ENCODE measurements around the gene KRT26.

KRT26 gene

GRCh38 chr17:40796846-40797245 is 24.8 kb upstream of the KRT26 start:
- in situ Hi-C loops (cut with HindIII; ENCODE audit: low sequenced_read_pairs): no loop called here
- TF ChIP-seq CTCF (IDR thresholded peaks at IDR 0.05; ENCODE audit: low read depth, low read length): no peak
- H3K4me3 ChIP-seq (ENCODE audit: low read depth, low read length): no peak overlapping the region

GRCh38 chr17:40795019-40795667 is 23.1 kb upstream of the KRT26 start:
- no peak for TF ChIP-seq CTCF (IDR thresholded peaks at IDR 0.05; ENCODE audit: low read depth, low read length)
- H3K4me3 ChIP-seq (ENCODE audit: low read depth, low read length): no peak overlapping the region
- in situ Hi-C loops (cut with HindIII; ENCODE audit: low sequenced_read_pairs): no loop called here

More at GRCh38 chr17:40796846-40797245, 24.8 kb upstream of the KRT26 start:
- no peak for DNase-seq (ENCODE audit: low read depth, low spot score)

GRCh38 chr17:40794466-40794865 is 22.5 kb upstream of the KRT26 start:
- in situ Hi-C loops (cut with HindIII; ENCODE audit: low sequenced_read_pairs): no loop called here
- TF ChIP-seq CTCF (IDR thresholded peaks at IDR 0.05; ENCODE audit: low read depth, low read length): no peak
- no peak for DNase-seq (ENCODE audit: low read depth, low spot score)
- no peak overlapping the region for H3K4me3 ChIP-seq (ENCODE audit: low read depth, low read length)

More at GRCh38 chr17:40795019-40795667, 23.1 kb upstream of the KRT26 start:
- no peak for DNase-seq (ENCODE audit: low read depth, low spot score)

- no peak for DNase-seq (ENCODE audit: low read depth, low spot score)
- H3K4me3 ChIP-seq (ENCODE audit: low read depth, low read length): no peak overlapping the region
- in situ Hi-C loops (cut with HindIII; ENCODE audit: low sequenced_read_pairs): no loop called here
- TF ChIP-seq CTCF (IDR thresholded peaks at IDR 0.05; ENCODE audit: low read depth, low read length): no peak
Observed at GRCh38 chr17:40793832-40794231, 21.8 kb upstream of the KRT26 start.

GRCh38 chr17:40791787-40792436 is 19.9 kb upstream of the KRT26 start:
- peak; percentile 46 for DNase-seq (ENCODE audit: low read depth, low spot score)
- peak; percentile 75 for TF ChIP-seq CTCF (IDR thresholded peaks at IDR 0.05; ENCODE audit: low read depth, low read length)
- in situ Hi-C loops (cut with HindIII; ENCODE audit: low sequenced_read_pairs): no loop called here
- H3K4me3 ChIP-seq (ENCODE audit: low read depth, low read length): no peak overlapping the region

GRCh38 chr17:40791111-40791510 is 19.1 kb upstream of the KRT26 start:
- DNase-seq (ENCODE audit: low read depth, low spot score): no peak
- no peak for TF ChIP-seq CTCF (IDR thresholded peaks at IDR 0.05; ENCODE audit: low read depth, low read length)
- no peak overlapping the region for H3K4me3 ChIP-seq (ENCODE audit: low read depth, low read length)
- in situ Hi-C loops (cut with HindIII; ENCODE audit: low sequenced_read_pairs): no loop called here
